Smooth muscle cell of trachea (primary cell): ENCODE results near the gene NUDT6. TPM values are rescaled to one million over a fixed set of nuclear protein-coding genes. Genes with fewer than 3 reads are reported as not detected.

Experiments
- total RNA-seq: library from RNA; depleted of rRNA; stranded (reverse); fragments of >200 nt; gene quantifications from 2 replicates; pipeline ENCODE4 v1.2.1, GENCODE V29; 2014

The NUDT6 gene, protein sequence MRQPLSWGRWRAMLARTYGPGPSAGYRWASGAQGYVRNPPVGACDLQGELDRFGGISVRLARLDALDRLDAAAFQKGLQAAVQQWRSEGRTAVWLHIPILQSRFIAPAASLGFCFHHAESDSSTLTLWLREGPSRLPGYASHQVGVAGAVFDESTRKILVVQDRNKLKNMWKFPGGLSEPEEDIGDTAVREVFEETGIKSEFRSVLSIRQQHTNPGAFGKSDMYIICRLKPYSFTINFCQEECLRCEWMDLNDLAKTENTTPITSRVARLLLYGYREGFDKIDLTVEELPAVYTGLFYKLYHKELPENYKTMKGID
- total RNA-seq: 8.6 and 18.0 TPM in 2 replicates

DNA sequence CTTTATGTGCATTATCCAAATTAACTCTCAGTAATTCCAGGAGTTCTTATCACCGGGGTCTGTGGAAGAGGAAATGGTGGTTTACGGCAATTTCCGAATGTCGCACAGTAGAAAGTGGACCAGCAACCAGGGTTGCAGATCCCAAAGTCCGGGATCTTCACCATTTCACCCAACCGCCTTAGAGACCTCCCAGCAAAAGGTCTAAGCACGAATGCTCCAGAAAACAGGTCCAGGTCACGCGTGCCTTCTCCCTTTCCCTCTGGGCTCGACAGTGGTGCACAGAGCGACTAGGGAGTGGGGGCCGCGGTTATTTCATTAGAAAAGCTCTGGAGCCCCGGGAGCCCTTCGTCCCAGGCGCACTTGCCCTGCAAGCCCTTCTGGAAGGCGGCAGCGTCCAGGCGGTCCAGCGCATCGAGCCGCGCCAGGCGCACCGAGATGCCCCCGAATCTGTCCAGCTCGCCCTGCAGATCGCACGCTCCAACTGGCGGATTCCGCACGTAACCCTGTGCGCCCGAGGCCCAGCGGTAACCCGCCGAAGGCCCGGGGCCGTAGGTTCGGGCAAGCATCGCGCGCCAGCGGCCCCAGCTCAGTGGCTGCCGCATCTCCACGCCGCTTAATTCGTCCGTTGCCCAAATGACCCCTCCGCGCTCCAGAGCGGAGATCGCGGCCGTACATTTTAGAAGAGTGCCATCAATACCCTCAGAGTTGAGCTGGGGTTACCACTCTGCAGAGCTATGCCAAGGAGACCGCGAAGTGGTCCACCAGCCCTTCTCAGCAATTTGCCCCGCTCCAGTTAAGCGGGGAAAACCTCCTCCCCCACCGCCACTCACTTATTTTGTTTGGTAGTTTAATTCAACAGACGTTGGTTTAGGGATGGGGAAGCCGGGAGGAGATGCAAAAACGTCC lies at the start of gene NUDT6:
Gene NUDT6, minus strand, starts transcription at position 627 of the 906 bp plus-strand sequence. Its CDS starts 25 bp downstream, at position 602.

Other genes with a start within 250 kb of the NUDT6 start
- gene BBS12, start 189.9 kb downstream of the NUDT6 start, total RNA-seq: 5.5 and 6.1 TPM in 2 replicates
- 30.8 and 53.3 TPM in 2 replicates for gene FGF2, start 95.8 kb downstream of the NUDT6 start, total RNA-seq